Left ventricle myocardium inferior (tissue), 1 donor: ENCODE measurements around the gene MVB12B. TPM values are rescaled to one million over a fixed set of nuclear protein-coding genes. Genes with fewer than 3 reads are reported as not detected.

ENCODE experiments used
- DNase-seq: peaks from one replicate; pipeline ENCODE4 v3.0.0-alpha.2; 2020
- H3K27ac ChIP-seq: fragments of 200-600 bp; replicated peaks from 2 replicates; pipeline ENCODE4 v1.8.0; 2021
- H3K27me3 ChIP-seq: fragments of 200-600 bp; 2 replicates; pipeline ENCODE4 v1.8.0; 2021; ENCODE audit warnings: low read depth
- H3K36me3 ChIP-seq: fragments of 200-600 bp; 2 replicates; pipeline ENCODE4 v1.8.0; 2021
- H3K4me1 ChIP-seq: fragments of 200-600 bp; 2 replicates; pipeline ENCODE4 v1.8.0; 2021
- H3K4me3 ChIP-seq: fragments of 200-600 bp; 2 replicates; pipeline ENCODE4 v1.8.0; 2021; ENCODE audit warnings: mild to moderate bottlenecking, moderate library complexity
- H3K9me3 ChIP-seq: fragments of 200-600 bp; replicated peaks from 2 replicates; pipeline ENCODE4 v1.8.0; 2021
- CTCF ChIP-seq: fragments of 200-600 bp; IDR thresholded peaks from 2 replicates; pipeline ENCODE4 v1.8.0; 2021; ENCODE audit warnings: antibody characterized with exemption, mild to moderate bottlenecking, borderline replicate concordance
- intact Hi-C: fragments of 100-400 bp; cut with micrococcal nuclease; formaldehyde crosslinking; loops from one replicate; pipeline ENCODE4 v1.11.0; 2022
- total RNA-seq: library from RNA; stranded (reverse); fragmentation: NEBNext Ultra II Directional; extraction: Animal tissue kit (Norgen Biotek cat#: 25700); gene quantifications from one replicate; pipeline ENCODE4 v1.2.1, GENCODE V29; 2021
- donor health status: DM: no; HTN: yes; CAD: no; lungs with severe emphysema.

The MVB12B gene
- total RNA-seq, 1 donor from 2014 or later: 11.2 TPM

GRCh38 chr9:126312584-126313551 lies 13.8 kb upstream of the MVB12B start:
- H3K4me1 ChIP-seq: no peaks in the 10 kb centered on the region
- intact Hi-C loops: no loop called here
- no peaks in the 10 kb centered on the region for H3K9me3 ChIP-seq
- H3K36me3 ChIP-seq: no peaks in the 10 kb centered on the region
- H3K27ac ChIP-seq: no peak overlapping the region
- no peak for TF ChIP-seq CTCF
- DNase-seq: no peak
- no peaks in the 10 kb centered on the region for H3K27me3 ChIP-seq
- H3K4me3 ChIP-seq: no peak overlapping the region

- no peak for TF ChIP-seq CTCF
- intact Hi-C loops: loop anchor here (5.0 kb wide), 1 partner anchor 81 kb away; no protein-coding TSS in a partner anchor
- Histone ChIP-seq H3K4me3 (no peak overlapping the region), H3K9me3 (no peaks in the 10 kb centered on the region), H3K27ac (no peak overlapping the region), H3K4me1 (no peaks in the 10 kb centered on the region), H3K36me3 (no peaks in the 10 kb centered on the region), H3K27me3 (no peaks in the 10 kb centered on the region)
- no peak for DNase-seq
Measured at GRCh38 chr9:126316085-126316655, 10.5 kb upstream of the MVB12B start.

GRCh38 chr9:126317513-126317912 lies 9.1 kb upstream of the MVB12B start:
- H3K36me3 ChIP-seq: no peaks in the 10 kb centered on the region
- no peaks in the 10 kb centered on the region for H3K27me3 ChIP-seq
- intact Hi-C loops: loop anchor here (5.0 kb wide), 1 partner anchor 80 kb away; no protein-coding TSS in a partner anchor
- TF ChIP-seq CTCF: peak; percentile 58
- H3K9me3 ChIP-seq: no peaks in the 10 kb centered on the region
- no peaks in the 10 kb centered on the region for H3K4me1 ChIP-seq
- no peak overlapping the region for H3K4me3 ChIP-seq
- no peak overlapping the region for H3K27ac ChIP-seq
- no peak for DNase-seq

- Histone ChIP-seq H3K27me3 (no peaks in the 10 kb centered on the region), H3K27ac (no peak overlapping the region), H3K9me3 (peaks cover 7% of the 10 kb centered on the region), H3K4me3 (no peak overlapping the region), H3K36me3 (no peaks in the 10 kb centered on the region), H3K4me1 (no peaks in the 10 kb centered on the region)
- TF ChIP-seq CTCF: no peak
- DNase-seq: no peak
- intact Hi-C loops: loop anchor here (5.0 kb wide), 1 partner anchor 78 kb away; no protein-coding TSS in a partner anchor
Measured at GRCh38 chr9:126318858-126319257, 7.8 kb upstream of the MVB12B start.

- H3K9me3 ChIP-seq: peaks cover 15% of the 10 kb centered on the region
- H3K27me3 ChIP-seq: no peaks in the 10 kb centered on the region
- intact Hi-C loops: loop anchor here (5.0 kb wide), 1 partner anchor 78 kb away; no protein-coding TSS in a partner anchor
- no peak for TF ChIP-seq CTCF
- no peak for DNase-seq
- H3K36me3 ChIP-seq: no peaks in the 10 kb centered on the region
- no peak overlapping the region for H3K27ac ChIP-seq
- no peaks in the 10 kb centered on the region for H3K4me1 ChIP-seq
- H3K4me3 ChIP-seq: no peak overlapping the region
Measured at GRCh38 chr9:126319671-126320070, 7.0 kb upstream of the MVB12B start.
